NCI-H146 treated with DMSO at 0.1 percent for 48 hours (cell line): Measurements from ENCODE around the gene KLF13.
"Not testable (repeated sequence)": the region's sequence is repeated elsewhere in the genome, so short reads cannot be mapped to it uniquely, and the experiment has no call there.

ENCODE experiments used
- DNase-seq: peaks from one replicate; lab custom pipeline; 2025; ENCODE audit not compliant: unreplicated experiment; lab: John Stamatoyannopoulos, UW

KLF13 gene

DNA sequence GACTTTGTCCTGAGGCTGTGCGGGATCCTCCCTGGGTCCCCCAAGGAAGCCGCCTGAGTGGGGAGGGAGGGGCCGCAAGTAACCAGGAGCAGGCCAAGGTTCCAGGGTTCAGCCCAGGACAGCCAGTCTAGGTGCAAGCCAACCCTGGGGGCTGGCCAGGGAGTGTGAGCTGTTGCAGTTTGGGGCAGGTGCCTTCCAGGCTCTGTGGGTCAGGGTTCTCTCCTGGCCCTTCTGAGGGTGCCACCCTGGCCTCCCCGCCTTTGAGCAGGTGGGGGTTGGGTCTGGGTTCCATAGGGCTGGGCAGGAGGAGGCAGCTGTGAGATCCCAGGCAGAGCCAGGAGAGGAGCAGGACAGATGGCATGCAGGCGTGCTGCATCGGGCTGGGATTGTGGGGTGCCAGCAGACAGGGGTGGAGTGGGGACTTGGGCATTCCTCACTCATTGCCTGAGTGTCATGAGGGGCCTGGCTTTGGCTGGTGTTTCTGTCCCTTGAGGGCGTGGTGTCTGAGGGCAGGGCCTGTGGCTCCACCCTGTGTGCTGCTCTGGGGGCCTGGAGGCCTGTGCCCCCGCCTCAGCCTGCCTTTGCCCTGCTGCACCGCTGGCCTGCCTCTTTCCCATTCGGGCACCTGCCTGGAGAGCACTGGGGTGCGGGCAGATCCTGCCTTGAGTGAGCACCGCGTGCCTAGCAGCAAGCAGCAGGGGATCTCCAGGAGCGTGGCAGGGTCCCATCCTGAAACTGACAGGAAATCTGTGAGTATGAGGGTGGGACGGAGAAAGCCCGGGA is 18.4 kb downstream of the KLF13 start:
- no peak for DNase-seq

DNA sequence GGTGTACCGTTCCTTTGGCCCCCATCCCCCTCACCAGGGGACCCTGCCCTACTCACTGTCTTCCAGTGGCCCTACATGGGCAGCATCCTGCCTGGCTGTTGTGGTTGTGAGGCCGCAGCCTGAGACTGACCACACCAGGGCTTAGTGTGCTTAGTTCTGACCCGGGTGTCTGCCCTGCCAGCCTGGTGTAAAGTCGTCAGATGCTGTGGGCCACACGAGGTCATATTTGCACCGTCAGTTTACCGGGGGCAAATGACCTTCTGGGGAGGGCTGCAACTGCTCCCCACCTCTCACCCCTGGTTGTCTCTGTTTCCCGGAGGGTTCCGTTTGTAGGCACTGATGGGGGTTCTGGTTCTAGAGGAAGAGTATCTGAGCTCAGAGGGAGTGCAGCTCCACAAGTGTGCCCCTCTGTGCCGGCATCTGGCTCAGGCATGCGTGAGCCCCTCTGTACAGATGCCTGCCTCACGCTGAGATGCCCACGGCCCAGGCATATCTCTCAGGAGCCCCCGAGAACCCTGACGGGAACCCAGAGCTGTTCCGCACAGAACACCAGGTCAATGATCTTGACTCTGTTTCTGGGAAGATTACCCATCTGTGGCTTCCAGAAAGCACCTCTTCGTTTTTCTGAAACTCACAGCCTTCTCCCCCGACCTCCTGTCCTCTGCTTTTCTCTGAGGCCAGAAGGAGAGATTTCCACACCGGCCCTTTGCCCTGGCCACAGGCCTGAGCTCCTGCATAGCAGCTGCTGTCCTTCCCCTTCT is 19.2 kb downstream of the KLF13 start:
- no peak for DNase-seq

DNA sequence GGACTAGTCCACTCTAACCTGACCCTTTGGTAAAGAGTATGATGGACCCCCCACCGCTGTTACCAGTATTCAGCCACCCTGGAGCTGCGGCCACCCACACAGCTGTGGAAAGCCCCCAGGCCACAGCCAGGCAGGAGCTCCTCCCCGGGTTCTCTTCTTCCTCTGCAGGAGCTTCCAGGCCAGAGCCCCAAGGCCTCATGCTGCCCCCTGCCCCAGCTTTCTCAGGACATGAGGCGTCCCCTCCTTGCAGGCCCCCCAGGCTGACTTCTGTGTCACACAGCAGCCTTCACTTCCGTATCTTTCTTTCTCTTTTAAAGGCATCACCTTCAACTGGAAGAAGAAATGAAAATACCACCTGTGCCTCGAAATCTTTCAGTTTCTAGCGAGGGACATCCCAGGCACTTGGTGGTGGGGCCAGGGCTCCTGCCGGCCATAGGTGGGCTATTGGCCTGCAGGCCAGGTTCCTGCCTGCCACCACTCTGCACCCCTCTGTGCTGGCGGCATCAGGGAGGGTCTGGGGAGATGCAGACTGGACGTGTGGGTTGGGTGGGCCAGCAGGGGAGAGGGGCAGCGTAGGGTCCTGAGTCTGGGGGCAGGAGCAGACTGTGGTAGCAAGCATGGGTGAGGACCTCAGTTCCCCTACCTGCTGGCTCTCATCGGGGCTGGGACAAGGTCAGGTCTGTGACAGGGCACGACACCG is 19.9 kb downstream of the KLF13 start:
- DNase-seq = no peak

DNA sequence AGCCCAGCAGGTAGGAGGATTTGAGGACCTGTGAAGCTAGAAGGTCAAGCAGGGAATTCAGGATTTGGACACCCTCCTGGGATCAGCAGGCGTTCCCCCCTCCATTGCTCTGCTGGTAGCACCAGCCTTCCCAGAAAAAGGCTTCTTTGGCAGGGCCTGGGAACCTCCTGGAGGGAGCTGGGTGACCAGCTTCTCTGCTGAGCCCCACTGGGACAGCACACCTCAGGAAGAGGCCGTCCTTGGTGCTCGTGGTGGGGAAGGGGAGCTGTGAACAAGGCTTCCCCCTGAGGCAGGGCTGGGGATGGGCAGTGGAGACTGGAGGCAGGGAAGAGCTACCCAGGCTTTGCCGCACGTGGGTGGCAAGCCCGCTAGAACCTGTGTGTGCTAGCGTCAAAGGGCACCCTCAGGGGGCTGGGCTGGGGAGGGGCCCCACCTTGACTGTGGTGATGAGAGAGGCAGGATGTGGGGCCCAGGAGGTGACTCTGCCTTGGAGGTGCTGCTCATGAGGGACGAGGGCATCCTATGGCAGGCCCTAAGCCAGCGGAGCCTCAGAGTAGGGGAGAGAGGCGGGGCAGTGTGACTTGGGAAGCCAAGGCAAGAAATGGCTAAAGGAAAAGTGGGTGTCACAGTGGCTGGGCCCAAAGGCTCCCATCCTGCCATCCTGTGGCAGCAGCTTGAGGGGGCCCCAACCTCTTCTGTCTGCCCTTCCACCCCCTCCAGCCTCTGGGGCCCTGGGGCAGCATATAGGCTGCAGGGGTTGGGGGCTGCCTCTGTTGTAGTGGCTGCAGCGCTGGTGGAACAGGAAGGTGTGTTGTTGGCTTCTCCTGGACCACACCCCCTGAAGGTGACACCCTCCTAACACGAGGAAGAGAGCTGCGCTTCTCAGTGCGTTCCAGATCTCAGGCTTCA is 20.7 kb downstream of the KLF13 start:
- DNase-seq = no peak

DNA sequence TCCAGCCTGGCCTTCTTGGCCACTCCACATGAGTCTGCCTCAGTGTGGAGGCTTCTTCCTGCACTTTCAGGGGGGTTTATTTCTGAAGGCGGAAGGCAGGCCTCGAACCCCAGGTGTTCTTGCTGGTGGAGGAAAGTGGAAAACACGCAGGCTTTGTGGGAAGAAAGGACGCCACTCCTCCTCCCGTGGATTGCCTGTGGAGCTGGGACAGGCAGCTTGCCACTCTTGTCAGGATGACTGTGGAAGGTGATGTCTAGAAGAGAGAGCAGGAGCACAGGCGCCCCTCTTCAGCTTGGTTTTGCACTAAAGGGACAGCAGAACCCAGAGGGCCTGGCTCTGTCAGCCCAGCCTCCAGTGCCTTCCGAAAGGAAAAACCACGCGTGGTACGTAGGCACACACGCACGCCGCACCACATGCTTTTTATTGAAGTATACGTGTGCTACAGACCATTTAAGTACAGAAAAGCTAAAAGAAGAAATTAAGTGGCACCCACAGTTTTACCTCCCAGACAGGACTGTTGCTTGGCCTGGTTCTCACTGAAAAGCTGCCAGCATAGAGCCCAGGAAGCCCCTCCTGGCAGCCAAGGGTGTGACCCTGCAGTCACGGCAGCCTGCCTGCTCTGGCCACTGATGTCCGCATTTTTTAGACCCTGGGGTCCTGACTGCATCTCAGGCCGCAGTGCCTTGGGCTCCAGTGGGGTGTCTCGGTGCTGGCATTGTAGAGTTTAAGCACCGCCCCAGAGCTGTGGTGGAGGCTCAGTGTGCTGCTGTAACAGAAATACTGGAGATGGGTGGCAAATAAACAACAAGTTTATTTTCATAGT is 21.6 kb downstream of the KLF13 start:
- DNase-seq = no peak

DNA sequence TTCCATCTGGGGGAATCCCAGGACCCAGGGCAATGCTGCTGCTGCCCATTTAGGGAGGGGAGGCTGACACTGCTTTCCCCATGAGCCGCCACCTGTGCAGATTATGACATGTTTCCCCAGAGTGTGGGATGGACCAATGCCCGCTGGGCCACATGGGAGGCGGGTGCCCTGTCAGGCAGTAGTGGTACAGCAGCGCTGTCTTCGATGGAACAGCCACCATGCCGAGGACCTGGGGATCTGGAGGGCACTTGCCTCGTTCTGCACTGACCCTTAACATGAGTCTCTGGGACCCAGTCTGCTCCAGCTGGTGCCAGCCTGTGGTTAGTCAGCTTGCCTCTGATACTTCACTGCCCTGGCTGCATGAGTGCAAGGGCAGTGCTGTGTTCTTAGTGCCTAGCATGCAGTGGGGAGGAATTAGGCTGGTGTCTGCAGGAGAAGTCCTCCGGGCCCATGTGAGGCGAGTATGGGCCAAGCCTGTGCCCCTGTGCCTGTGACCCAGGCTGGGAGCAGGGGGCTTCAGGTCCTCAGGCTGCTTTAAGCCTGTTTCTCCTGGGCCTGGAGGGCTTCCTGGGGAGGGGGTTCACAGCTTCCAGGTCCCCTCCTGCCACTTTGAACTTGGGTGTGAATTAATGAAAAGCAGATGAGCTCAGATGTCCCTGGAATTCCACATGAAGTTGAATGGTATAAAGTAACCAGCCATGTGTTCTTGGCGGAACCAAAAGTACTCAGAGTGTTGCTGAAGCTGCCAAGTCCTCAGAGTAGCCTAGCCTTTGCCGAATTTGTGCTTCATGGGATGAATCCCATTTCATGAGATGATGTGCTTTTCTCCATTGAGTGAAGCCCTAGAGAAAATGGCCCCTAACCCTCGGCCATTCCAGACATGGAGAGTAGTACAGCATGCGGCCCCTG is 22.9 kb downstream of the KLF13 start:
- DNase-seq = no peak

DNA sequence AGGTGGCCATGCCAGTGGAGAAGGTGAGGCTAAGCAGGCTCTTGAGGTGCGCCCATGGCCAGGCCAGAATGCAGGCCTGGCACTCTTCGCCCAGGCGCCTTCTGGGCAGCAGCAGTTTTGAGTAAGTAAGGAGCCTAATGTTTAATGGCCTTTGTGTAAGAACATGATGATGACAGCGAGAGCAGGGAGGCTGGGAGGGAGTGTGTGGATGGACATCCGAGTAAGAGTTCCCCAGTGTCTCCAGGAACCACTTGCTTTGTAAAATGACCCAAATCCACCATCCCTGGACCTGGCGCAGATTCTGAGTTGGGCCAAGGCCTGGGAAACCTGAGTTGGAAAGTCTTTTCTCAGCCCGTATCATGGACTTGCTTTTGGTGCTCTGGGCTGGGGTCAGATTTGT is 24.1 kb downstream of the KLF13 start:
- DNase-seq = no peak

DNA sequence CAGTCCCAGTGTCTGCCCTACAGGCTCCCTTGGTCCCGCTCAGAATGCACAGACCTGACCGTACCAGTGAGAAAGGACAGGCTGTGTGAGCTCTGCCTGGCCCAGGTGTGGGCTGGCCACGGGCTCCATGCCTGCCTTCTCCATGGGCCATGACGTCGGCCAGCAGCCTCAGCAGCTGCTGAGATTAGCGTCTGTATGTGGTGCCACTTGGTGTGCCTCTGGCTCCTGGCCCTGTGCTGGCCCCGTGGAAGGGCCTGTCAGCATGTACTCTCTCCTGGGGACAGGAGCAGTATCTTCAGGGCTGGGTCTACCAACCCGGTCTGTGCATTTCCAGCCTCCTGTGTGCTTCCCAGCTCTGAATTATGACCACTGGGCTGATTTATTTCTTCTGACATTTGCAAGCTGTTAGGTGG is 25.7 kb downstream of the KLF13 start:
- no peak for DNase-seq

DNA sequence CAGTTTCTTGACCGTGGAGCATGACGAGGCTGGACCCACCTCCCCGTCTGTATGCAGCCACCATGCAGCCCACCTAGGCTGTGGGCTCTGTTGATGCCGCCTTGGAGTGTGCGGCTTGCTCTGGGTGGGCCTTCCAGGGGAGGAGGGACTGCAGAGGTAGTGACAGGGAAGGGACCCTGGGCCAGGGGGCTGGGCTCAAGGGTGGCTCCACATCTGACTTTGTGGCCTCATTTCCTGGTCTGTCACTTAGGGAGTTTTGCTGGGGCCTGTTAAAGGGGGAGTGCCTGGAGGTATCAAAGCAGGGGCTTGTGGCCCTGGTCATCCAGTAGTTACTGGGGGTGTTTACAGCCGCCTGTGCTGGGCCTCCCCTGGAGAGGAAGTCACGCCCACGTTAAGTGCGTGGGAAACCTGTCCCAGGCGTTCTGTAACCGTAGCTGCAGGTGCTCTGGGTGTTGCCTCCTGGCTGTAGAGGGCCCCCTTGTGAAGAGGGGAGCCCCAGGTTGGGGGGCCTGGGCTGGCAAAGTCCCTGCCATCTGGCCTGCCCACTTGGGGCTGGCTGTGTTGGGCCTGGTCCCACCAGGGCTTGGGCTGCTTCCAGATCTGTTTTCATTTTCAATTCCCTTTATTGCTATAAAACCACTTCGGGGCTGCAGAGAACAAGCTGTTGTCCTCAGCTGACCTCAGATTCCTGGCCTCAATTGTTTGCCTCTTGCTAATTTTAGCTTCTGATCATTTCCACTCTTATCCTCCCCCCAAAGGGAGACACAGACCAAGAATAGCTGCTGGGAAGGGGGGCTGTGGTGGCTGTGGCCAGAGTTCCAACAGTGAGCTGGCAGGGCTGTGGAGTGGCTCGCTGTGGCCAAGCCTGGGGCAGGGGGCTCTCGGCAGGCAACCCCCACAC is 26.5 kb downstream of the KLF13 start:
- no peak for DNase-seq

DNA sequence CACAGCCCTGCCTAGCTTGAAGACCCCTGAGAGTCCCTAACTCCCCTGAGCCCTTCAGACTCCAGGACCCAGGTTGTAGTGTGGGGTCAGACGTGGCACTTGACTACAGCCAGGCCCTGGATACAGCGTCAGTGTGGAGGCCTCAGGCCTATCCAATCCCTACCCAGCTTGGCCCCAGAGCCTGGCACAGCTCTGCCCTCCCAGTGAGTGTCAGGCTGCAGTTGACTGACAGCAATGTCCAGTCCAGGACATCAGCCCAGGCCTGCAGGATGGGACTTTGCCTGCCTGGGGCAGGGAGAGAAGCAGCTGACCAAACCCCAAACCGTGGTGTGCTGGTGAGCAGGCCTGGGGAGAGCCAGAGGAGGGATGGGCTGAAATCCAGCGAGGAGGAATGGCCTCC is 27.3 kb downstream of the KLF13 start:
- no peak for DNase-seq

DNA sequence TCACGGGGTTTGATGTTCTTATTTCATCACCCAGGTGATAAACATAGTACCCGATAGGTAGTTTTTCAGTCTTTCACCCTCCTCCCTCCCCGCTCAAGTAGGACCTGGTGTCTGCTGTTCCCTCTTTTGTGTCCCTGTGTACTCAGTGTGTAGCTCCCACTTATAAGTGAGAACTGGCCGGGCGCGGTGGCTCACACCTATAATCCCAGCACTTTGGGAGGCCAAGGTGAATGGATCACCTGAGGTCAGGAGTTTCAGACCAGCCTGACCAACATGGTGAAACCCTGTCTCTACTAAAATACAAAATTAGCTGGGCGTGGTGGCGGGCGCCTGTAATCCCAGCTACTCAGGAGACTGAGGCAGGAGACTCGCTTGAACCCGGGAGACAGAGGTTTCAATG is 29.5 kb downstream of the KLF13 start:
- DNase-seq = not testable (repeated sequence)

DNA sequence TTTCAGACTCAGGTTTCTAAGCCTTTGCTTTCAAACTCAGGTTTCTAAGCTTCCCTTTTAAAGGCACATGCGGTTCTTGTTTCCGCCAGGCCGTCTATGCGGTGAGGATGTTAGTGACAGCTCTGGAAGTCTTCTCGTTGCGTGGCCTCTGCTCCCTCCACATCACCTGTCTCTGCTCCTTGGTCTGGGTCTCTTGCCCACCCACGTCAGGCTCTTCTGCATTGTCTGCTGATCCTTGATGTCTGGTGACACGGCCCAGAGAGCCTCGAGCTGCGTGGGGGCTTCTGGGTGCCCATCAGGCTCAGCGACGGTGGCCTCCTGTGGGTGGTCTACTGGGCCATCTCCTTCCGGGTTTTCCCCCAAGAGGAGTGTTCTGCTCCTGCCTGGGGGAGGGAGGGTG is 30.5 kb downstream of the KLF13 start:
- no peak for DNase-seq

DNA sequence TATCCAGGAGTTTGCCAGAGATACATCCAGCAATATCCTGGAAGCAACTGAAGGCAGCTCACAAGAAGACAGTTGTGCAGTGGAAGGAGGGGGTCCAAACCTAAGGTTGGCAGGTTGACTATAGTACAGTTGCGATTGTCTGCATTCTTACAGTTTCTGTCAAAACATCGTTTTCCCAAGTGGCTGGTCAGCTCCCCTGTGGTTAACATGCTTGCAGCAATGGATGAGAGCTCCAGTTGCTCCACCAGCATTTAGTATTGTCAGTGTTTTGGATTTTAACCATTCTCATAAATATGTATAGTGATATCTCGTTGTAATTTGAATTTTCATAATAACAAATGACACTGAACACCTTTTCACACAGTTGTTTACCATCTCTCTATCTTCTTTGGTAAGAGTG is 31.5 kb downstream of the KLF13 start:
- no peak for DNase-seq

DNA sequence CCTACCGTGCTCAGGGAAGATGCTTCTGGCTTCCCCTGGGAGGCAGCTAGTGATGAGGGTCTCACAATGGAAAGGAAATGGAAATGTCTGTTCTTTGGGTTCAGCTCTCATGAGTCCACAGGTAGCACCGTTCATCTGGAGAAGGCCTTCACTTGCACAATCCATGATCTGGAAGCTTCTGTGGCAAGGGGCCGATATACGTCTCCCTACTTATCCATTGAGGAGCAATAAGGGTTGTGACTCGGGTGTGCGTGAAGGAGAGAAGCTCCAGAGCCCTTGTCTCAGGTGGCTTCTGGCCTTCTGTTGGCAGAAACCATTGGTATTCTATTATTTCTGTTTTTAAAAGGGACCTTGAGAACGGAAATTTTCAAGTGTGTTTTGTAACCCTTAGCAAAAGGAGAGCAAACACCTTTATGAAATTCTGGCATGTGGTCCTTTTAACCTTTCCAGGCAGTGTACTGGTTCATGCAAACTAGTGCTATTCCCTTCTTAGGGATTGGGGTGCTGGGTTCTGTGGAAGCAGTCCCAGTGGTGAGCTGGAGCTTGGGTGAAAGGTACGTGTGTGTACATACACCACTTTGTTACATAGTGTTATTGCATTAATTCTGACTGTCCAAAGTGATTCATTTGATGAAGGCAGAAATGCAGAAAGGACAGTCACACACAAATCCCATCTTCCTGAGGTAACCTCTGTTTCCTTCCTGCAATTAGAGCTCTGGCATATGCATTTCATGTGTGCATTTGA is 32.5 kb downstream of the KLF13 start:
- DNase-seq = no peak

DNA sequence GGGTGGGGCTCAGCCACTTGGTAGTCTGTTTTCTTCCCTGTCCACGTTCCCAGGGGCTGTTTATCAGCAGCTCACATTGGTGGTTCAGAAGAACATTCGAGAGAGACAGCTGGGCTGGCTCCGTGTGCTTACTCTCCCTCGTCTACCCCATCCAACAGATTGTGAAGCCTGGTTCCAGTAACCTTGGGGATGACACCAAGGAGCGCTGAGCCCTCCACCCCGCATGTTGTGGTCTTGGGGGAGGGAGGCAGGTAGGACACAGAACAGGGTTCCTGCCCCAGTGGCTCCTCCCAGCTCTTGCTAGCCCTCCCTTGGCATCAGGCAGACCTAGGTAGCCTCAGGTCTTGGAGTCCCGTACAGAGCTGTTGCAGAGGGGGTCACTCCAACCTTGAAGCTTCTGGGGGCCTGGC is 33.1 kb downstream of the KLF13 start:
- no peak for DNase-seq

DNA sequence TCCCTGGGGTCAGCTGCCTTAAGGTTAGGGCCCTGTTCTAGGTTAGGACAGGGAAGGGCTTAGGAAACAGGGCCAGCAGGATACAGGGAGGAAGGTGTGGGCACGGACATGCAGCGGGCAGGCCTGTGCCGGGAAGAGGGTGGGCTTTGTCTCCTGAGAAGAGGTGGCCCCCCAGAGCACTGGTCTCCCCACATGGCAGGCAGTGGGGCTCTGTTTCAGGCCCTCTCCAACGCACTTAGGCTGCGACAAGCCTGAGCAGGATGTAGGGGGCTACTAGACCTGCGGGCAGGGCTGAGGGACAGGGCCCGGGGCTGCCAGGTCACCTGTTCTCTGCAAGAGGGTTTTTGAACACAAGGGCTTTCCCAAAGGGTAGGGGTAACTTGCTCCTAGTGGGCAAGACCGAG is 33.5 kb downstream of the KLF13 start:
- no peak for DNase-seq
